Stimulated activated CD4-positive, alpha-beta T cell treated with anti-CD3 and anti-CD28 coated beads, Interleukin-4, amount 100 ng/mL, for 24 hours (primary cell): Measurements from ENCODE around the gene SKIC2.

Source experiments
- DNase-seq: peaks from one replicate; pipeline ENCODE4 v3.0.0-alpha.2; 2020

The SKIC2 gene

DNA sequence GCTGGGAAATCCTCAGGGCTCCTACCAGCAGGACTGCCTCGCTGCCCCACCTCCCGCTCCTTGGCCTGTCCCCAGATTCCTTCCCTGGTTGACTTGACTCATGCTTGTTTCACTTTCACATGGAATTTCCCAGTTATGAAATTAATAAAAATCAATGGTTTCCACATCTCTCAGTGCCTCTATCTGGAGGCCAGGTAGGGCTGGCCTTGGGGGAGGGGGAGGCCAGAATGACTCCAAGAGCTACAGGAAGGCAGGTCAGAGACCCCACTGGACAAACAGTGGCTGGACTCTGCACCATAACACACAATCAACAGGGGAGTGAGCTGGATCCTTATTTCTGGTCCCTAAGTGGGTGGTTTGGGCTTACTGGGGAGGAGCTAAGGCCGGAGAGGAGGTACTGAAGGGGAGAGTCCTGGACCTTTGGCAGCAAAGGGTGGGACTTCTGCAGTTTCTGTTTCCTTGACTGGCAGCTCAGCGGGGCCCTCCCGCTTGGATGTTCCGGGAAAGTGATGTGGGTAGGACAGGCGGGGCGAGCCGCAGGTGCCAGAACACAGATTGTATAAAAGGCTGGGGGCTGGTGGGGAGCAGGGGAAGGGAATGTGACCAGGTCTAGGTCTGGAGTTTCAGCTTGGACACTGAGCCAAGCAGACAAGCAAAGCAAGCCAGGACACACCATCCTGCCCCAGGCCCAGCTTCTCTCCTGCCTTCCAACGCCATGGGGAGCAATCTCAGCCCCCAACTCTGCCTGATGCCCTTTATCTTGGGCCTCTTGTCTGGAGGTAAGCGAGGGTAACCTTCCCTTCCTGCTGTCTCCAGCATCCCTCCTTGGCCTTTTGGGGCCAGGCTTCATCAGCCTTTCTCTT is 13.2 kb upstream of the SKIC2 start, which contains the start of gene CFB:
Gene CFB (plus strand): TSS at position 589 of the 863 bp plus-strand sequence. CDS start 127 bp downstream, at position 716.
- no peak for DNase-seq

- DNase-seq = no peak
These were observed 12.5 kb upstream of the SKIC2 start for GRCh38 chr6:31946370-31946885.

GRCh38 chr6:31947070-31947675 is 11.8 kb upstream of the SKIC2 start:
- DNase-seq = no peak

DNA sequence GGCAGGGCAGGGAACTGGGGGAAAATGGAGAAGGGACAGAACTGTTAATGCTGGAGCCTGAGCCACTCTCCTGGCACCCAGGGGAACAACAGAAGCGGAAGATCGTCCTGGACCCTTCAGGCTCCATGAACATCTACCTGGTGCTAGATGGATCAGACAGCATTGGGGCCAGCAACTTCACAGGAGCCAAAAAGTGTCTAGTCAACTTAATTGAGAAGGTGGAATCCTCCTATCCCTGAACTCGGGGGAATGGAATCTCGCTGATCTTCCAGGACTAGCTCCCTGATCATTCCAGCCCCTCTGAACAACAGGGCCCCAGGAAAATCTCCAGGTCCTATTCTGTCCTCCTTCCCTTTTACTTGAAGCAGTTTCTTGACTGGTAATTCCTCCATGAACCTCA is 11.1 kb upstream of the SKIC2 start:
- DNase-seq = no peak

DNA sequence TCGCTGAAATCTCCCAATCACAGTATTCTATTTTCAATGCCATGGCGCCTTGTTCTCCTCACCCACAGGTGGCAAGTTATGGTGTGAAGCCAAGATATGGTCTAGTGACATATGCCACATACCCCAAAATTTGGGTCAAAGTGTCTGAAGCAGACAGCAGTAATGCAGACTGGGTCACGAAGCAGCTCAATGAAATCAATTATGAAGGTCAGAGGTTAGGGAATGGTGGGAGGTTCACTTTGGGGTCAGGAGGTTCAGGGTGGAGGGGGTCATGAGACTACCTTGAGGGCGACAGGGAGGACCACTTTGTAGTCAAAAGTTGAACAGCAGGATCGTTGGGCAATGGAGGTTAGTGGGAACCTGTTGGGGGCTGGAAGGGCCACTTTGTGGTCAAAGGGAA is 10.7 kb upstream of the SKIC2 start:
- DNase-seq = no peak

- DNase-seq = no peak
These were observed 10.1 kb upstream of the SKIC2 start for GRCh38 chr6:31948753-31949413.

- no peak for DNase-seq
These were observed 8.9 kb upstream of the SKIC2 start for GRCh38 chr6:31949926-31950548.

DNA sequence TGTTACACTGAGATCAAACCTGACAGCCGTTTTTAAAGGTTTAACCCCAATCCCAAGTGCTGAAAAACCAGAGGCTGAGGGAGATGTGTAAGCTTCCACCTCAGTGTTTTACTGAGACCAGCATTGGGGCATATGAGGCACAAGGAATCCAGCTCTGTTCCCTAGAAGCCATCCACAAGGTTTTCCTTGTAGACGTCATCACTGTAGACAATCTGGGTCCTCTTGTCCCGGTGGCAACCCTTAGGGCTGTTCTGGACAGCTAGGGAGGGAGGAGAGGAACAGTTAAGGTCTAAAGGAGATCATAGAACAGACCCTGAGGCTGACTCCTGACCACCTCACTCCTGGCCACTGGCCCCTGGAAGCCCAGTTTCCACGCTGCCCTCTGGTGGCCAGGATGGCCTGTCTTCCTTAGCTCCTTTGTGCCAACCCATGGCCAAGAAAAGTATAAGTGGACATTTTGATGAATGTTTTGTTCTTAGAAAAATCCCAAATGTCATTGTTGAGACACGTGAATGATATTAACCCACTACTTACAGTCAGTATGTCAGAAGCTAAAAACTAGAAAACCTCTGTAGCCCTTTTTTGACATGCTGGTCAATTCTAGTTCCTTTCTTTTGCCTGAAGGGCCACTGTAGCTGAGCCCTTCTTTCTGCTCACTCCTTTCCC is 6.7 kb upstream of the SKIC2 start:
- DNase-seq = peak; percentile 44

DNA sequence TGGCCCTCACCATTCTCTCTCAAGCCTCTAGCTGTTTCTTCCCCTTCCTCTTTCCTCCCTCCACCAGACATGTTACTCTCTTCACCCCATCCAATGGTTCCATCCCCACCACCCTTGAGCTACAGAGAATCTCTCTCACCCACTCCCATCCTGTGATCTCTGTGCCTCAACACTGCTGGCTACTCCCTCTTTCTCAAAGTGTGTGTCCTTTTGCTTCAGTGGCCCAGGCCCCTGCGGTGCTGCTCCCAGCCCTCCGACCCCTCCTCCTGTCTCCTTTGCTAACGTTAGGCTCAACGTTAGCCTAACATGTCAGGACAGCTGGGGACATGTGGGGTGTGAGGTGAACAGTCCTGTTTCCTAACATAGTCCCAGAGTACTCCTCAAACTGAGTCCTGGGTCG is 6.1 kb upstream of the SKIC2 start:
- no peak for DNase-seq

GRCh38 chr6:31954511-31954910 is 4.5 kb upstream of the SKIC2 start:
- DNase-seq = no peak

GRCh38 chr6:31956796-31957195 is 2.2 kb upstream of the SKIC2 start:
- DNase-seq = no peak

DNA sequence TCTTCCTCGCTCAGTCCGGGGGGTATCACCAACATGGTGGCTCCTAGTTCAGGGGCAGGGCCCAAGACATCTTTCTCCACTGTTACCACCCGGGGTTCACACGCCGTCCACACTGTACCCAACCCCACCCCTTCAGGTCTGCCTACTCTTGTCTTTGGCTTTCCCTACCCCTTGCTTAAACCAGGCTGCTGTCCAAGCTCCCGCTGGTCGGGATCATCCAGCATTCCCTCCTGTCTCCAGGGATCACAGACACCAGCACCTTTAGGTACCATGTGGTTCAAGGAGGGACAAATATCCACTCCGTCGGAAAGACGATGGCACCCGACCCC is 599 bp upstream of the SKIC2 start:
- DNase-seq = no peak

- DNase-seq = no peak
These were observed 2.6 kb downstream of the SKIC2 start for GRCh38 chr6:31961616-31962015.

GRCh38 chr6:31963921-31964320 is 4.9 kb downstream of the SKIC2 start:
- no peak for DNase-seq

- DNase-seq = no peak
These were observed 6.7 kb downstream of the SKIC2 start for GRCh38 chr6:31965700-31966099.

GRCh38 chr6:31966506-31966905 is 7.5 kb downstream of the SKIC2 start:
- no peak for DNase-seq

DNA sequence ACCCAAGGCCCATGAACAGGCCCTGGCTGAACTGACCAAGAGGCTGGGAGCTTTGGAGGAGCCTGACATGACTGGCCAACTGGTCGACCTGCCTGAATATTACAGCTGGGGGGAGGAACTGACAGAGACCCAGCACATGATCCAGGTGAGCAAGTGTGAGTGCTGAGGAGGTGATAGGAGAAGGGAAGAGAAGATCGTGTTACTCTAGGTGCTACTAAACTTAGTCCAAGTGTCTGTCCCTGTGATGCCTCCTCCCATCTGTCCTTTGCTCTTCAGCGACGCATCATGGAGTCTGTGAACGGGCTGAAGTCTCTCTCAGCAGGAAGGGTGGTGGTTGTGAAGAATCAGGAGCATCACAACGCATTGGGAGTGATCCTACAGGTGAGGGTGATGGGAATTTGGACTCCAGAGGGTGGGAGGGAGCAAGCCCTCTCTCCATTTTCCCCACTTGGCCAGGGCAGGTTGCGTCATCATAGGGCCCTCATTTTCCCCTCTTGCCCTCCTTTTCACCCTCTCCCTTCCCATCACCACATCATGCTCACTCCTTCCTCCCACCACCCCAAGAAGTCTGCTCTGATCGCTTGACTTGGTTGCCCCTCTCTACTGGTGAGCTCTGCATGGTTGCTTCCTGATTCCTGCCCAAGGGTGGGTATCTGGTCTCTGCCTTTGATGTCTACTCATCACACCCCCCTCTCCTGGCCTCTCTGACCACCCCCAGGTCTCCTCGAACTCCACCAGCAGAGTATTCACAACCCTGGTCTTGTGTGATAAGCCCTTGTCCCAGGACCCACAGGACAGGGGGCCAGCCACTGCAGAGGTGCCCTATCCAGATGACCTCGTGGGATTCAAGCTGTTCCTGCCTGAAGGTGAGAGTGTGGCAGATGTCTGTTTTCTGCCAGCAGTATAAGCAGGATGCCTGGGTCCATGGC is 8.3 kb downstream of the SKIC2 start:
- DNase-seq = no peak

GRCh38 chr6:31967926-31968320 is 8.9 kb downstream of the SKIC2 start:
- no peak for DNase-seq

GRCh38 chr6:31968326-31968725 is 9.4 kb downstream of the SKIC2 start:
- DNase-seq = no peak

- no peak for DNase-seq
These were observed 10.1 kb downstream of the SKIC2 start for GRCh38 chr6:31968791-31969711.
